ENCODE results near the gene NCKAP5. TPM values are rescaled to one million over a fixed set of nuclear protein-coding genes. Genes with fewer than 3 reads are reported as not detected.

NCKAP5 gene
- total and polyA plus RNA-seq, 2 experiments from 2014 or later, result 0.65 to 0.86 TPM

- Histone ChIP-seq H3K79me2 (ENCODE audit: insufficient read depth) (no peaks in the 10 kb centered on the region), H3F3A (ENCODE audit: insufficient read depth) (no peaks in the 10 kb centered on the region), H3K4me1 (ENCODE audit: insufficient read depth) (no peaks in the 10 kb centered on the region), H4K20me1 (ENCODE audit: insufficient read depth) (no peaks in the 10 kb centered on the region), H3K36me3 (ENCODE audit: low read depth) (no peaks in the 10 kb centered on the region), H3K27me3 (replicated peaks; ENCODE audit: insufficient read depth) (no peaks in the 10 kb centered on the region), H3K9me3 (ENCODE audit: low read depth) (no peaks in the 10 kb centered on the region), H3K27ac (no peak overlapping the region), H3K9me2 (ENCODE audit: insufficient read depth) (no peaks in the 10 kb centered on the region), H3K4me3 (no peak overlapping the region), H3K9ac (no peak overlapping the region), H3K4me2 (ENCODE audit: unreplicated experiment) (no peak overlapping the region), H2AFZ (no peak overlapping the region)
- WGBS, 2 experiments (ENCODE audit: low coverage in 1 of 2, low lambda C conversion rate in 2 of 2, missing lambda C conversion rate in 2 of 2), result 74 to 76% methylated on average over 5 of the region's 5 CpGs
- no peak for DNase-seq
- in situ Hi-C loops (cut with MboI), result no loop called here
- no peak for TF ChIP-seq EZH2phosphoT487 (IDR thresholded peaks at IDR 0.05; ENCODE audit: insufficient read depth, low read depth)
- TF ChIP-seq EZH2 (IDR thresholded peaks at IDR 0.05; ENCODE audit: insufficient read depth, poor library complexity, severe bottlenecking), result no peak
These were observed 815.6 kb downstream of the NCKAP5 start for GRCh38 chr2:132752421-132753206.

- no peak overlapping the region for H3K27ac ChIP-seq
- DNase-seq, result no peak
- in situ Hi-C loops (cut with MboI), result no loop called here
- no peaks in the 10 kb centered on the region for H3K27me3 ChIP-seq (replicated peaks; ENCODE audit: insufficient read depth)
- H4K20me1 ChIP-seq (ENCODE audit: insufficient read depth), result no peaks in the 10 kb centered on the region
- H3K79me2 ChIP-seq (ENCODE audit: insufficient read depth), result no peaks in the 10 kb centered on the region
- no peaks in the 10 kb centered on the region for H3K4me1 ChIP-seq (ENCODE audit: insufficient read depth)
- no peaks in the 10 kb centered on the region for H3K36me3 ChIP-seq (ENCODE audit: low read depth)
- no peak overlapping the region for H3K4me3 ChIP-seq
- no peak overlapping the region for H3K4me2 ChIP-seq (ENCODE audit: unreplicated experiment)
- no peak overlapping the region for H2AFZ ChIP-seq
- H3K9me3 ChIP-seq (ENCODE audit: low read depth), result no peaks in the 10 kb centered on the region
- TF ChIP-seq EZH2phosphoT487 (IDR thresholded peaks at IDR 0.05; ENCODE audit: insufficient read depth, low read depth) (no peak), EZH2 (IDR thresholded peaks at IDR 0.05; ENCODE audit: insufficient read depth, poor library complexity, severe bottlenecking) (no peak)
- H3K9me2 ChIP-seq (ENCODE audit: insufficient read depth), result no peaks in the 10 kb centered on the region
- no peak overlapping the region for H3K9ac ChIP-seq
- no peaks in the 10 kb centered on the region for H3F3A ChIP-seq (ENCODE audit: insufficient read depth)
These were observed 816.4 kb downstream of the NCKAP5 start for GRCh38 chr2:132751836-132752235.

- no peak overlapping the region for H2AFZ ChIP-seq
- no peaks in the 10 kb centered on the region for H3K4me1 ChIP-seq (ENCODE audit: insufficient read depth)
- H3K4me3 ChIP-seq, result no peak overlapping the region
These were observed 817.7 kb downstream of the NCKAP5 start for GRCh38 chr2:132750606-132751005.

GRCh38 chr2:132747046-132747445 is 821.2 kb downstream of the NCKAP5 start:
- no peak overlapping the region for H3K9ac ChIP-seq
- no peaks in the 10 kb centered on the region for H3K9me3 ChIP-seq (ENCODE audit: low read depth)
- H3K4me1 ChIP-seq (ENCODE audit: insufficient read depth), result no peaks in the 10 kb centered on the region
- in situ Hi-C loops (cut with MboI), result no loop called here
- no peak for DNase-seq
- no peak overlapping the region for H2AFZ ChIP-seq
- no peaks in the 10 kb centered on the region for H3F3A ChIP-seq (ENCODE audit: insufficient read depth)
- no peak for TF ChIP-seq EZH2phosphoT487 (IDR thresholded peaks at IDR 0.05; ENCODE audit: insufficient read depth, low read depth)
- TF ChIP-seq EZH2 (IDR thresholded peaks at IDR 0.05; ENCODE audit: insufficient read depth, poor library complexity, severe bottlenecking), result no peak
- no peaks in the 10 kb centered on the region for H3K36me3 ChIP-seq (ENCODE audit: low read depth)
- no peaks in the 10 kb centered on the region for H3K79me2 ChIP-seq (ENCODE audit: insufficient read depth)
- no peaks in the 10 kb centered on the region for H4K20me1 ChIP-seq (ENCODE audit: insufficient read depth)
- H3K9me2 ChIP-seq (ENCODE audit: insufficient read depth), result no peaks in the 10 kb centered on the region
- no peak overlapping the region for H3K27ac ChIP-seq
- no peaks in the 10 kb centered on the region for H3K27me3 ChIP-seq (replicated peaks; ENCODE audit: insufficient read depth)
- H3K4me3 ChIP-seq, result no peak overlapping the region
- H3K4me2 ChIP-seq (ENCODE audit: unreplicated experiment), result no peak overlapping the region
- WGBS, 2 experiments (ENCODE audit: low coverage in 1 of 2, low lambda C conversion rate in 2 of 2, missing lambda C conversion rate in 2 of 2), result 36 to 38% methylated on average over 2 of the region's 2 CpGs

More at GRCh38 chr2:132750606-132751005, 817.7 kb downstream of the NCKAP5 start:
- no peaks in the 10 kb centered on the region for H3K27me3 ChIP-seq (replicated peaks; ENCODE audit: insufficient read depth)
- H3K9me3 ChIP-seq (ENCODE audit: low read depth), result no peaks in the 10 kb centered on the region
- no peaks in the 10 kb centered on the region for H3K9me2 ChIP-seq (ENCODE audit: insufficient read depth)
- H3K9ac ChIP-seq, result no peak overlapping the region
- H3K4me2 ChIP-seq (ENCODE audit: unreplicated experiment), result no peak overlapping the region
- no peaks in the 10 kb centered on the region for H3F3A ChIP-seq (ENCODE audit: insufficient read depth)
- TF ChIP-seq EZH2 (IDR thresholded peaks at IDR 0.05; ENCODE audit: insufficient read depth, poor library complexity, severe bottlenecking), result no peak
- no peak for TF ChIP-seq EZH2phosphoT487 (IDR thresholded peaks at IDR 0.05; ENCODE audit: insufficient read depth, low read depth)
- H4K20me1 ChIP-seq (ENCODE audit: insufficient read depth), result no peaks in the 10 kb centered on the region
- no peaks in the 10 kb centered on the region for H3K79me2 ChIP-seq (ENCODE audit: insufficient read depth)
- H3K27ac ChIP-seq, result no peak overlapping the region
- in situ Hi-C loops (cut with MboI), result no loop called here
- DNase-seq, result no peak
- no peaks in the 10 kb centered on the region for H3K36me3 ChIP-seq (ENCODE audit: low read depth)

GRCh38 chr2:132741754-132742153 is 826.5 kb downstream of the NCKAP5 start:
- no peaks in the 10 kb centered on the region for H3K79me2 ChIP-seq (ENCODE audit: insufficient read depth)
- in situ Hi-C loops (cut with MboI), result no loop called here
- DNase-seq, result no peak
- WGBS, 2 experiments (ENCODE audit: low coverage in 1 of 2, low lambda C conversion rate in 2 of 2, missing lambda C conversion rate in 2 of 2), result 73 to 76% methylated on average over 3 of the region's 3 CpGs
- no peak for TF ChIP-seq EZH2phosphoT487 (IDR thresholded peaks at IDR 0.05; ENCODE audit: insufficient read depth, low read depth)
- no peak for TF ChIP-seq EZH2 (IDR thresholded peaks at IDR 0.05; ENCODE audit: insufficient read depth, poor library complexity, severe bottlenecking)
- no peaks in the 10 kb centered on the region for H3K9me3 ChIP-seq (ENCODE audit: low read depth)
- no peaks in the 10 kb centered on the region for H4K20me1 ChIP-seq (ENCODE audit: insufficient read depth)
- H3K36me3 ChIP-seq (ENCODE audit: low read depth), result no peaks in the 10 kb centered on the region
- no peaks in the 10 kb centered on the region for H3K27me3 ChIP-seq (replicated peaks; ENCODE audit: insufficient read depth)
- H3K4me3 ChIP-seq, result no peak overlapping the region
- no peak overlapping the region for H2AFZ ChIP-seq
- no peaks in the 10 kb centered on the region for H3K9me2 ChIP-seq (ENCODE audit: insufficient read depth)
- no peak overlapping the region for H3K9ac ChIP-seq
- no peak overlapping the region for H3K27ac ChIP-seq
- no peaks in the 10 kb centered on the region for H3F3A ChIP-seq (ENCODE audit: insufficient read depth)
- H3K4me2 ChIP-seq (ENCODE audit: unreplicated experiment), result no peak overlapping the region
- no peaks in the 10 kb centered on the region for H3K4me1 ChIP-seq (ENCODE audit: insufficient read depth)

All from GM23248 (cell line).